CD4-positive, alpha-beta T cell treated with Interferon gamma for 1 hour (primary cell): Measurements from ENCODE around the gene DHFR.

Source experiments
- DNase-seq: peaks from one replicate; pipeline ENCODE4 v3.0.0-alpha.2; 2020

The DHFR gene

DNA sequence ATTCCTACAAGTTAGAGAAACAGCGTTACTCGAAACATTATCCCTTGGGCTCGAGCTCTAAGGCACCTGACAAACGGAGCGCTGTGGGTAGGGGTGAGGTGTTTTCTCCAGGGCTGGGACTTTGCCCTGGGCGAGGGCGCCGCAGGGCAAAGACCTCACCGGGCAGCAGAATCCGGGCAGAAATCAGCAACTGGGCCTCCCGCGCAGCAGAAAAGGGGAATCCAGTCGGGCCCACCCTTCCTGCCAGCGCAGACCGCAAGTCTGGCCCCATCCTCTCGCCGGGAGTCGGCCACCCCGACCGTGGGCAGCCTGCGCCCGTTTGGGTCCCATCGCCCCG lies 761 bp downstream of the DHFR start:
- no peak for DNase-seq

DNA sequence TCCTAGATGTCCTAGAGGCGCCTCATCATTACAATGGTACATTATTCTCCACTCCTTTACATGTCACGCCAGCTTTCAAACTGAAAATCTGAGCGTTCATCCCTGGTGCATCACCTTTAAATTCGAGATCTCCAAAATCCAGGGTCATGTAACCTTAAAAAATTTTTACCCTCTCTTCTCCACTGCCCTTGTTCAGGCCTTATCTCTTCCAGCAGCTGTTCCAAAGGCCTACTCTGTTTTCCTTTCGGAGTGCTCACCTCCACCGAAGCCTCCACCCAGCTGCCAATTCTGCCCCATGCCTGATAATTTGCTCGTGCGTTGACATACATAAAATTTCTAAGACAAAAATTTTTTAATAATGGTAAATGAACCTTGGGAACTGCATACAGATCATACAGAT lies 1.3 kb downstream of the DHFR start:
- DNase-seq, result no peak

DNA sequence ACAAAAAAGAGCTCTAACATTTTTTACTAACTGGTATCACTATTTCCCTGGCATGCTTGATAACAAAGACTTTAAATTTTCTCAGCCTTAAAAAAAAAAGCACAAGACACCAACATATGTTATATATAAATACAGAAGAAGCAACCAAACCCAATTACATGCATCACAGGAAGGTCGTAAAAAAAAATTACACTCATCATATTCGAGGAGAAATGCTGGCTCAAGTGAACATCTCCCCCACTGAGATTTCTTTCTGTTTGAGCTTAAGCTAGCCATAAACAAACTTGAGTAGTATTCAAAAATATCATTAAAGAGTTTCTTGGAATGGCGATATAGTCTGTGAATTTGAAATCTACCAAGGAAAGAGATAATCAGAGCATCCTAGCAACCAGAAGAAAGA lies 7.9 kb downstream of the DHFR start:
- DNase-seq, result no peak

DNA sequence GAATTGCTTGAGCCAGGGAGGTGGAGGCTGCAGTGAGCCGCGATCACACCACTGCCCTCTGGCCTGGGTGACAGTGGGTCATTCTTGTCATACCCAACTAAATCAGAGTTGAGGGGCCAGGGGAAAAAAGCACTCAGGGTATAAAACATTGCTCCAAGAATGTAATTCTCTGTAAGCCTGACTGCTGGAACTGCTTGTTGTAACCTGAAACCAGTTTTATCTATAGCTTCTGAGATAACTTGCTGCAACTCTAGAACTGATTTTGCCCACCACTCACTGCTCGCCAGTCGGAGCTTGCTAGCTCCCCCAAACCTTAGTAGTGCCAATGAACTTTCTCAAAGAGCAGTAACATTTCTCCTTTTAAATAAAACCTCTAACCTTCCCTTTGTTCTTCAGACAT lies 9.9 kb downstream of the DHFR start:
- no peak for DNase-seq

DNA sequence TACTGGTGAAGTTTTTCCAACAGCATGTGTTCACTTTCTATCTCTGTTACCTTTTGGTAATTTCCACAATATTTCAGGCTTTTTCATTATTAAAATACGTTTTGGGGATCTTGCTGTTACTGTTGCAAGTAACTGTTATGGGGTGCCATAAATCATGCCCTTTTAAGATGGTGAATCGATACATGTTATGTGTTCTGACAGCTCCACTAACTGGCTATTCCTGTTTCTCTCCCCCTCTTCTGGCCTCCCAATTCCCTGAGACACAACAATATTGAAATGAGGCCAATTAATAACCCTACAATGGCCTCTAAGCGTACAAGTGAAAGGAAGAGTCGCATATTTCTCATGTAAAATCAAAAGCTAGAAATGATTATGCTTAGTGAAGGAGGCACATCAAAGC lies 13.4 kb downstream of the DHFR start:
- DNase-seq, result no peak

DNA sequence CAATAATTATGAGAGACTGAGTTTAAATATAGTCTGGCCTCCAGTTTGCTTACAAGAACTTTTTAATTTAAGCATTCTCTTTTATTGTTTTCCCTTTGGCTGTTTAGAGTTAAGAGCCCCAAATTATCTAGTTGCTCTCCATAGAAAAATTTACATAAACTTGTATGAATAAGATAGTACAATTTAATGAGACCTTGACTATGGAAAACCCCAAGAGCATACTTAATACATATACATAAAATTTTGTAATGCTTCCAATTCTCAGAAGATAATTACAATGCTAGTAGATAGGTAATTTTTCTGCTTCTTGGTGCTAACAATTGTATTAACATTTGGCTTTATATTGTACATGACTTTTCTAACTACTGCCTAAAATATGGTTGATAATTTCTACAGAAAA lies 20.6 kb downstream of the DHFR start:
- DNase-seq, result no peak

DNA sequence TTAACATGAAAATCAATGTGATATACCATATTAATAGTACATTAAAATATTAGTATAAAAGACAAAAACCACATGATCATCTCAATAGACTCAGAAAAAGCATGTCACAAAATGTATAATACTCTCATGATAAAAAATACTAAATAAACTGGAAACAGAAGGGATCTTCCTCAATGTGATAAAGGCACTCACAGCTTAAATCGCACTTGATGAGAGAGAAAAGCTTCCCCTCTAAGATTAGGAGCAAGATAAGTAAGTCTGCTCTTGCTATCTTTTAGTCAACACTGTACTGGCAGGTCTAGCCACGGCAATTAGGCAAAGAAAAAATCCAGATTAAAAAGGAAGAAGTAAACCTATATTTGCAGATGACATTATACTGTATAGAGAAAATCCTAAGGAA lies 22.1 kb downstream of the DHFR start:
- no peak for DNase-seq

DNA sequence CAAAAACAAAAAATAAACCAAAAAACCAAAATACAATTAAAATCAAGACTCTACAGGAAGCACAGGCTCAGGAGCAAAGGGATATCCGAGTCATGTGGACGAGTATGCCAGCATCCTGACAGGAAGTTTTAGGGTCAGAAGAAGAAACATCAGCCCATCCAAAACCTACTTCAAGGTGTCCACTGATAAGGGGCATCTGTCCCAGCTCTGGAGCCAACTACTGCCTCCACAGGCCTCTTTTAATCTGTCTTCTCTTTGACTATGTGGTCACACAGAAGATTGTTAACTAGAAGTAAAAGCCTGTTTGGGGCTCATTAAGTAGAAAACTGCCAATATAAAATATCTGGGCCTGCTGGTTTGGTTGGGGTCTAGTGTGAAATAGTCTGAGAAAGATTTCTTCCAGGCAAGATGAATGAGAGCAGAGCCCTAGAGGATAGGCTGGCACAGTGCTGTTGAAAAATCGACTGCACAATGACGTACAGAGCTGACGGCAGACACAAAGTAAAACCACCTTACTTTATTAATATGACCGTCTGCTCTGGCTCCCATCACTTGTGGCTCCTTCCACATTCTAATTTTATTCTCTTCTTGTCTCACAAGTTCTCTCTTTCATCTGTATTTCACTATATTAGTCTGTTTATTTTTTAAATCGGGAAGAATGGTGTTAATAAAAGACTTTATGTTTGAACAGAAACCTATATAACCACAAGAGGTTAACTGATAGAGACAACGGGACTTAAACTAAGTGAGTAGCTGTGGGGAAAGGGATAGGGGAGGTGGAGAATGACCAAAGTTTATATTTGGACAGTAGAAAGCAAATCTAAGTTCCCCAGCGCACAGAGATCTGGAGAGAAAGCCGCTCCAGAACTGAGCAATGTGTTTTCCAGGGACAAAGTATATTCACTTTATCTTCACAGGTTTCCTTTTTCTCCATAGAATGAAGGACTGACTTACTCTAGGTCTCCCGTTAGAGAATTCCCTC lies 23.2 kb downstream of the DHFR start:
- no peak for DNase-seq

GRCh38 chr5:80629281-80629680 lies 25.5 kb downstream of the DHFR start:
- DNase-seq, result no peak

GRCh38 chr5:80625230-80625629 lies 29.6 kb downstream of the DHFR start:
- no peak for DNase-seq

- no peak for DNase-seq
These were observed 30.8 kb downstream of the DHFR start for GRCh38 chr5:80623999-80624398.

DNA sequence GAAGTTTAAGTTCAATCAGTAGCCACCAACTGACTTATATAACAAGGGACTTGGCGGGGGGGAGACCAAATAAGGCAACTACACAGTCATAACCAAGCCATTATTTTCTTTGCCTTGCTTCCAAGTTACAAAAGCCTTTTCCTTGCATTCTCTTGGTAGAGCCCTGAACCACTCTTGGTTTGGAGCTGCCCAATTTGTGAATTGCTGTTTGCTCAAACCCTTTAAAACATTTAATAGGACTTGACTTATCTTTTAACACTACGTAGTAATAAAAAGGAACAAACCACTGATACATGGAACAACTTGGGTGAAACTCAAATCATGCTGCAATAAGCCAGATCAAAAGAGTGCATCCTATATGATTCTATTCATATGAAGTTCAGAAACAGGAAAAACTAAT lies 32.0 kb downstream of the DHFR start:
- DNase-seq, result no peak

GRCh38 chr5:80620211-80620610 lies 34.6 kb downstream of the DHFR start:
- no peak for DNase-seq

DNA sequence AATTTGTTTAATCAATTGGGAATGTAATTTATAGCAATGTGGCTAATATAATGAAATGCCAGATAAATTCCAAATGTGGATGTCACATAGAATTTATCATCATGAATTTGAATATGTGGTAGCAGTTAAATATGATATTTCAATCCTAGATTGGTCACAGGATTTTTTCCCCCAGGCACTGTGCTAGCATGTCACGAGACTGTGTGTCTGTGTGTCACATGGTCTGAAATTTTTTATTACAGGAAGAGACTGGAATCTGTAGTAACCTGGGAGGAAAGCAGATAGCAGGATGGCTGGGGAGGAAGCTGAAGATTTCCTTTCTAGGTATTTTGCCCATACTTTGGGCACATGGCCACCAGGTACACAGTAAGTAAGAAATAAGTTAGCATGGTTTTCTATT lies 35.7 kb downstream of the DHFR start:
- DNase-seq, result no peak

DNA sequence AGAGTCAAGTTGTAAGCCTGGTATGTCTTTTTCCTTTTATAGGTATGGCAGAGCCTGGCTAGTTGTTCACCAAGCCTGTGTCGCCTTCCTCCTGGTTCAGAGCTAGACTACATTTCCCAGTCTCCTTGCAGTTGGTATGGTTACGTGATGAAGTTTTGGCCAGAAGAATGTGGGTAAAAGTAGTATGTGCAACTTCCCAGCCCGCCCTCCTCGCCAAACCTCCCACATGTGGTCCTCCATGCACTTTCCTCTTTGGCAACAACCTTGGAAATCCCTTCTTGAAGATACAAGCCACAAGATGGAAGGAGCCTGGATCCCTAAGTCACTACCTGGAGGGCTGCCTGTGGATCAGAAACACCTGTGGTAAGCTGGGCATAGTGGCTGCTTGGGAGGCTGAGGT lies 36.3 kb downstream of the DHFR start:
- no peak for DNase-seq

DNA sequence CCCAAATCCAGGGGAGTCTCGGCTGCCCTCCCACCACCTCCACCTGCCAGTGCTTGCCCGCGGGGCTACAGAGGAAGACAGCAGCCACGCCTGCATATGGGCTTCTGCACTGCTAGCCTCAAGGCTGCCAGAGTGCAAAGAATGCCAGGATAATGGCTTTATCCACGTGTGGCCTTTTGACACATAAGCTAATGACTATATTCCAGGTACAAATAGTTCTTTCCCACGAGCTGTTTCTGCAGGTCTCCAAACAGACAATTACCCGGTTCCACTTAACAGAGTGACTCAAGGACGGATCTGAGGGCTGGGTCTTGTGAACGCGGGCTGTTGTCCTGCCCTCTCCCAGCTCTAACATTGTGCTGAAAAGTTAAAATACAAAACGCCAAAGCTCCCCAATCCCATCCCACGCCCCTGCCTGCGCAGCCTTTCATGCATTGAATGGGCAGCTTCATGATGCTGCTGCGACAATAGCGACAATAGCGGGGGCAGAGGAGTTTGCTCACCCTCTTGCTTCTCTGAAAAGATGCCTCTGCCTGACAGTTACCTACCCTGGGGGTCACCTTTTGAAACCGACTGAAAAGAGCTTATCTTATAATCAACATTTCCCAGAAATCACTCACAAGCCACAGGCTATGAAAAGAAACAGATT lies 39.4 kb downstream of the DHFR start:
- DNase-seq, result no peak

DNA sequence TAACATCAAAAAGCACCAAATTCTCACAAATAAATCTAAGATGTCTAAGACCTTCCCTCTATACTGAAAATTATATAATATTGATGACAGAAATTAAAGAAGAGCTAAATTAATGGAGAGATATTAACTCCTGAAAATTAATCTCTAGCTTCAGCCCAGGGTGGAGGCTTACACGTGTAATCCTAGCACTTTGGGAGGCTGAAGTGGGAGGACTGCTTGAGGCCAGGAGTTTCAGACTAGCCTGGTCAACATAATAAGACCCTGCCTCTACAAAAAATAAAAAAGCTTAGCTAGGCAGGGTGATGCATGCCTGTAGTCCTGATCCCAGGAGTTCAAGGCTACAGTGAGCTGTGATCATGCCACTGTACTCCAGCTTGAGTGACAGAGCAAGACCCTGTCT lies 45.1 kb downstream of the DHFR start:
- no peak for DNase-seq

DNA sequence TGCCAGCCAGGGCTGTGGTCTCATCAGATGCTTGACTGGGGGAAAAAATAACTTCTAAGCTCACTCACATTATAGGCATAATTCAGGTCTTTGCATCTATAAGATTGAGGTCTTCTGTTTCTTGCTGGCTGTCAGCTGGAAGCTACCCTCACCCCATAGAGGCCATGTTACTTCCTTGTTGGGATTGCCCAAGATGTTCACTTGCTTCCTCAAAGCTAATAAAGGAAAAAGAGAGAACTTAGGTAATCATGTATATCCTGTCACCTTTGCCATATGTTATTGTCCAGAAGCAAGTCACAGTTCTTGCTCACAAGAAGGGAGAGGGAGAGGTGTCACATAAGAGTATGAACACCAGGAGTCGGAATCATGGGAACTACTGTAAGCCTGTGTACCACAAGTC lies 46.1 kb downstream of the DHFR start:
- DNase-seq, result no peak

GRCh38 chr5:80607832-80608231 lies 47.0 kb downstream of the DHFR start:
- DNase-seq, result no peak

DNA sequence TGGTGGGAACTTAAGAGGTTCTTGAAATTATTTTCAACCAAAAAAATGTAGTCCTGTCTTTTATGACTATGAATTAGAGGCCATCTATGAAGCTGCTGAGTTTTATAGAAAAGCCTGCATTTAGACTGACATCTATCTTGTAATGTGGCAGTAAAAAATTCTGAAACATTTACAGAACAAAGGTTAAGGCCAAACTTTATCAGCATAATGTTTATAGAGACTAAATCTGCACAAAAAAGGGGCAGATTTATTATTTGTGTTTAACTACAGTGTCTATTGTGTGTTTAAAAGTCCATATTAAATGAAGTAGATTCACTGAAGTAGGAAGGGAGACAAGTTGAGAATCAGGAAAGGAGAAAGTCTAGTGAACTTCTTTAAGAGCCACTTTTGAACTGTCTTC lies 47.4 kb downstream of the DHFR start:
- no peak for DNase-seq

DNA sequence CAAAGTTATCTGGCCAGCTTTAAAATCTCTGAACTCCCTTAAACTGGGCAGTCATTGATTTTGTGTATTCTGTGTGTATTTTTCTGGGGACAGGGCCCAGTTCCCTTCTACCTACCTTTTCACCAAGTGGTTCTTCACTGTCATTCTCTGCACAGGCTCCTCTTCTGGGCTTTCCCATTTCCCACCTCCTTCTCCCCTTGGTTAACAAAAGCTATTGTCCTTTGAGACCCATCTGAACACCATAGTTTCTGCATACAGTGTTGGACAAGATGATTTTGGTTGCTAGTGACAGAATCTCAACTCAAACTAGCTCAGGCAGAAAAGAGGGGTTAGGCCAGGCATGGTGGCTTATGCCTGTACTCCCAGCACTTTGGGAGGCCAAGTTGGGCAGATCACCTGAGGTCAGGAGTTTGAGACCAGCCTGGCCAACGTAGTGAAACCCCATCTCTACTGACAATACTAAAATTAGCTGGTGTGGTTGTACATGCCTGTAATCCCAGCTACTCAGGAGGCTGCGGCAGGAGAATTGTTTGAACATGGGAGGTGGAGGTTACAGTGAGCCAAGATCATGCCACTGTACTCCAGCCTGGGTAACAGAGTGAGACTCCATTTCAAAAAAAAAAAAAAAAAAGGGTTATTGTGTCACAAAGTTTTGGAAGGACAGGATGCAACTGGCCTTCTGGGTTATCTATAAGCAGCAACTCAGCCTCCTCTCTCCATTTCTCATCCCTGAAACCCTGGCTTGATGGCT lies 53.7 kb downstream of the DHFR start:
- no peak for DNase-seq

GRCh38 chr5:80597500-80597899 lies 57.3 kb downstream of the DHFR start:
- no peak for DNase-seq

GRCh38 chr5:80594810-80595209 lies 60.0 kb downstream of the DHFR start:
- no peak for DNase-seq

DNA sequence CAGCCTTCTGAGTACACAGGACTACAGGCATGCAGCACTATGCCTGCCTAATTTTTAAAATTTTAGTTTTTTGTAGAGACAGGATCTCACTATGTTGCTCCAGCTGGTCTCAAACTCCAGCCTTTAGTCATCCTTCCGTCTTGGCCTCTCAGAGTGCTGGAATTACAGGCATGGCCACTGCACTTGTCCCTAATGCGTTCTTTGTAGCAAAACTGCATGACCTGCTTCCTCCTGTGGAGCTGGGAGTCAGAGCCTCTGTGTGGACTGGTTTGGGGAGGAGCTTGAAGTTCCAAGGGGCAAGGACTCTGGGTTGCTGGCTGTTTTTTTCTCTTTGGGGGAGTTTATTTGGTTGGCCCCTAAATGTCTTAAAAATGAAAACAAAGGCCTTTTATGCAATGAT lies 62.0 kb downstream of the DHFR start:
- DNase-seq, result no peak
